GM23338 (cell line): ENCODE data around the gene AMPD3.

Experiments
- CTCF ChIP-seq, 2 experiments: fragments of 200-600 bp in 1 of 2; sonication (generic) in 1 of 2; conservative IDR thresholded peaks; 2 replicates each; pipeline versions ENCODE4 v1.5.1 to v1.6.1; 2016 to 2017; ENCODE audit warnings: antibody characterized with exemption in 2 of 2, low read depth in 2 of 2, mild to moderate bottlenecking in 2 of 2, moderate library complexity in 1 of 2
- REST ChIP-seq: IDR thresholded peaks from one replicate; pipeline ENCODE4 v1.6.1; 2018; ENCODE audit warnings: antibody characterized with exemption; ENCODE audit not compliant: unreplicated experiment

GRCh38 chr11:10488934-10489691, 34.0 kb downstream of the AMPD3 start:
- TF ChIP-seq REST, result no peak
- no peak for TF ChIP-seq CTCF (conservative IDR thresholded peaks at IDR 0.05; ENCODE audit: low read depth in 2 of 2)
